GM18499 (cell line): ENCODE measurements around the gene IGFBP1.

Source experiments
- ATAC-seq: cut with Tn5 transposase; IDR thresholded peaks from one replicate; pipeline ENCODE4 v1.9.1; 2021; ENCODE audit warnings: moderate number of reproducible peaks; ENCODE audit not compliant: insufficient read depth, unreplicated experiment

The IGFBP1 gene

GRCh38 chr7:45878457-45879144 is 9.7 kb upstream of the IGFBP1 start:
- no peak for ATAC-seq

DNA sequence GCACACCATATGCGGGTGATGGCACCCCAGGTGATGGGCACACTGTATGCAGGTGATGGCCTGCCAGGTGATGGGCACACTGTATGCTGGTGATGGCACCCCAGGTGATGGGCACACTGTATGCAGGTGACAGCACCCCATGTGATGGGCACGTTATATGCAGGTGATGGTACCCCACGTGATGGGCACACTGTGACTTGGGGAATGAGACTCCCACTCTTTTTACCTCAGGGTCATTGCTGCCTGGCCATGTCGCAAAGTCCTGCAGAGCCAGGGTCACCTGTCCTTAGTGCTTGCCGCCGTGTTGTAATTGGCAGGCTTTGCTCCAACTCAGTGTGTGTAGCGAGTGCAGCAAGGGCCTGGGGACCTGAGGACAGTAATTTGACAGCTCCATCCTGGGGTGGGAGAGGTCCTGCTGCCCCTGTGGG is 7.8 kb upstream of the IGFBP1 start:
- ATAC-seq = no peak

- no peak for ATAC-seq
These were observed 7.0 kb upstream of the IGFBP1 start for GRCh38 chr7:45881280-45881758.

DNA sequence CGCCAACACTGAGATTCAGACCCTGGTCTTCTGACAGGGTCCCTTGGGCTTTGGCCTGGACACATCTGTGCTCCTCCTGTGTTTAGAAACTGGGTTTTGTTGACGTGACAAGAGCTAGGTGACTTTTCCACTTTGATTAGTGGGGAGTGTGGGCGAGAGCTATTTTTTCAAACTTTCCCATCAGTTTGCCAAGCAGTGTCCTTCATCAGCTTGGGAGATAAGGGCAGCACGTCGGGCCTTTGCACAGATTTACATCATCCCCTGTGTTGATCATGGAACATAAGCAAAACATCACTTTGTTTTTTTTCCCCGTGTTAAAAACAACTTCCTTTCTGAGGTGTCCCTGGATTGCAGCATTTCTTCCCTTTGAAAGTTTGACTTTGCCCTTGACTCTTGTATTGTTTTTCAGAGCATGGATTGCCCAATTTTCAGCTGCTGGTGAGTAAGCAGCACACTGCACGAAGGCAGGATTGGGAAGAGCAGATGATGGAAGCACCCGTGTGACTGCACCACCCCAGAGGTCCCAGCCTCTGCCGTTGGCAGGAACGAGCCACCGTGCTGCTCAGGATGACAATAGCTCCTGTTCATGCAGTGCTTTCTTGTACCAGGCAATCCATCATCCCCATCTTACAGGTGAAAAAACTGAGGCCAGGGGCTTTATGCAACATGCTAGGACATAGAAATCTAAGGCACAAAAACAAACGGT is 6.4 kb upstream of the IGFBP1 start:
- ATAC-seq = no peak

- ATAC-seq = no peak
These were observed 5.8 kb upstream of the IGFBP1 start for GRCh38 chr7:45882465-45882810.

DNA sequence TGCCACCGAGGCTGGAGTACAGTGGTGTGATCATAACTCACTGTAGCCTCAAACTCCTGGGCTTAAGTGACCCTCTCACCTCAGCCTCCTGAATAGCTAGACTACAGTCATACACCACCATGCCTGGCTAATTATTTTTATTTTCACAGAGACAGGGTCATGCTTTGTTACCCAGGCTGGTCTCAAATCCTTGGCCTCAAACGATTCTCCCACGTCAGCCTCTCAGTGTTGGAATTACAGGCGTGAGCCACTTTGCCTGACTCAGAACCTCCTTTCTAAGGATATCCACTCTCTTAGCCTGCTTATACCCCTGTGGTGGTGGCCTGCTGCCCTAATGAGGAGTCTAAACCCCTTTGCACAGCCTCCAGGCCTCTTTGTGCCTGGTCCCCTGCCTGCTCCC is 4.2 kb upstream of the IGFBP1 start:
- no peak for ATAC-seq

GRCh38 chr7:45885264-45885882 is 2.9 kb upstream of the IGFBP1 start:
- ATAC-seq = no peak

GRCh38 chr7:45886931-45887667 is 1.2 kb upstream of the IGFBP1 start:
- ATAC-seq = no peak

DNA sequence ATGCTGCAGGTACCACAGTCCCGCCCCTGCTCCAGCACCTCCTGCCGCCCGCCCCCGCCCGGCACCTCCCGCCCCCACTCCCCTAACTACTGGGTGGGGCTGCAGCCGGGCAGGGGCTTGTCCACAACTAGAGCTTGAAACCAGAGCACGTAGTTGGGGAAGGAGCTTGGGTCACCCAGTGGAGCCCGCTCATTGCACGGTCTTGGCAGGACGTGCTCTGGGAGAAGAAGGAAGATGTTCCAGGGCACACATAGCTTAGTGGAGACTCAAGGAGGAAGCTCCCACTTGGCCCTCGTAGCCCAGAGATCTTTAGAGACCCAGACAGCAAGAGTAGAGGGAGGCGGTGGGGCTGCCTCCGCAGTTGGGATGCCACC is 692 bp downstream of the IGFBP1 start:
- ATAC-seq = no peak

- ATAC-seq = no peak
These were observed 1.2 kb downstream of the IGFBP1 start for GRCh38 chr7:45889367-45890067.

DNA sequence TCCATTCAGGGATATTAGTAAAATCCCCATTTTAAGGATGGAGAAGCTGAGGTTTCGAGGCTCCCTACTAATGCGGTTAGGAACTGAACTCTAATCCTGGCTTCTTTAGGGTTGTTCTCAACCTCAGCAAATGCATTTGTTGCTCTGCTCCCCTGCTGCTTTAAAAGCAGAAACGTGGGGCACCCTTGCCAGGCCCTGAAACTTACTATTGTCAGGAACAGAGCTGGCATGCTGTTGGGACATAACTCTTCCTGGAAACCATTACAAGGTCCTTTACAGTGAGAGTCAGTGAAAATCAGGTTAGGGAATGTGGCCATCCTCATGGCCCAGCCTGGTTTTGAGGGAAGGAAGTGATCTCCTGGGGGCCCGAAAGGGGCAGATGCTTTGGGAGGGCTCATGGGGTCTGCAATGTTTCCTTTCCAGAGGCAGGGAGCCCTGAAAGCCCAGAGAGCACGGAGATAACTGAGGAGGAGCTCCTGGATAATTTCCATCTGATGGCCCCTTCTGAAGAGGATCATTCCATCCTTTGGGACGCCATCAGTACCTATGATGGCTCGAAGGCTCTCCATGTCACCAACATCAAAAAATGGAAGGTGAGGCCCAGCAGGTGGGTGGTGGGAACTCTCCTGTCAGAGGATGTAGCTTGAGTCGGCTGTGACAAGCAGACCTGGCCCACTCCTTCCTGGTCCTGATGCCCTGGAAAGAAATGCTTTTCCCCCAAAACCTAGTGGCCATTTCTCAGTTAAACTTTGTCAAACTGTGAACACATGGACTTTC is 2.0 kb downstream of the IGFBP1 start:
- ATAC-seq = no peak

DNA sequence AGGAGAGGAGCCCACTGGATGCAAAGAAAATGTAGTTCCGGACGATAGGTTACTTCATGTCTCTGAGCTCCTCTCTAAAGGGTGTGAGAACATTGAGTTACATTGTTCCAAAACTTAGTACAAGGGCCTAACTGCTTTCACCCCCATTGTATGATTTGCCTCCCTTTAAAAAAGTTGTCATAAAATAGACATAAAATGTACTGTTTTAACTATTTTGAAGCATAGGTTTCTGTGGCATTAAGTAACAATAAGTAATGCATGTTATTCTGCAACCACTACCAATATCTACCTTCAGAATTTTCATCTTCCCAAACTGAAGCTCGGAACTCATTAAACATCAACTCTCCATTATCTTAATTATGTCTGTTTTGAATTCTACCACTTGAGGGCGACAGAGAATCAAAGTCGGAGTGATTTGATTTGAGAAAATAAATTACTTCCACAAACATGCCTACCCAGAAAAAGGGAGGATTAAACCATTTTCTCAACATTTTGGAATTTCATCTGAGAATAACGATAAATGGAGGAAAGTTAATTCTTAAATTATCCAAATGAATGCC is 2.7 kb downstream of the IGFBP1 start:
- no peak for ATAC-seq

- no peak for ATAC-seq
These were observed 3.4 kb downstream of the IGFBP1 start for GRCh38 chr7:45891462-45892402.

- ATAC-seq = no peak
These were observed 4.2 kb downstream of the IGFBP1 start for GRCh38 chr7:45892407-45893035.

- no peak for ATAC-seq
These were observed 5.2 kb downstream of the IGFBP1 start for GRCh38 chr7:45893374-45893995.

DNA sequence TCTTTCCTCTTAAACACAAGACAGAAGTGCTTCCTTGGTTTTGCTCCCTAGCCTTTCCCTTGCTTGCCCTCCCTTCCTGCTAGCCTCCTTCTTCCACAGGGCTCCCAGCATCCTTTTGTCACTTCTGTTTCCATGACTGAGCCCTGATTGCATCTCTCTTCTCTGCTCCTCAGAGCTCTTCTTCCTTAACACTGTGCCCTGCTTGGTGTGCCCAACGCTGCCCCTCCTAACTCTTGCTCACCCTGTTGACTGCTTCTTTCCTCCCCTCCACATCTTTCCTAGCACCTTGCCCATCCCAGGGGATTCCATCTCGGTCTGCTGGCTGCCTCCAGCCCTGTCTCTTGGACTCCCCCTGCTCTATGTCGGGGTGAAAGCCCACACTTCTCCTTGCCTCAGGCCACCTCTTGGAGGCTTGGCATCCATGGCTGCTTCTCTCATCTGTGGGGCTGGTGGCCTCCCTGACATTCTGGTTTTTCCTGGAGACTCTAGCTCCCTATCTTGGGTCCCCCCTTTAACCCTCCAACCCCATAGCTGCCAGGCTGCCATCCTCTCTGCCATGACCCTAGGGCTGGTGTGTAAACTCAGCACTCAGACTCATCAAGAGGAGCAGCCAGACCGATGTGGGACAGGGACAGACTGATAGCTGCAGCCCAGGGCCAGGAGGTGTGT is 5.8 kb downstream of the IGFBP1 start:
- ATAC-seq = no peak

DNA sequence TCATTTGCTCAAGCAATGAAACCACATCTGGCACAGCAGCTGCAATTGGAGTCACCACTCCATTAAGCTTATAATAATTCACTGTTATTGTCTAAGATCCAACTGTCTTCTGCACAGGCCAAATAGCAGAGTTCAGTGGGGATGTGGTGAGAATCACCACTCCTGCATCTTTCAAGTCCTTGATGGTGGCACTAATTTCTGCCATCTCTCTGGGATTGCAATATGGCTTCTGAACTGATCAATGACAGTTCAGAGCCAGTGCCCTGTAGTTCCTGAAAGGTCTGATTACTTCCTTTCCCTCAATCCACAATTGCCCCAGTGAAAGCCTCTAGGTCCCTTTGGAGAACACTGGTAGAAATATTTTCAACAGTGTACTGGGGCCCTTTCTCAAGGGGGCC is 6.4 kb downstream of the IGFBP1 start:
- ATAC-seq = no peak
